B cell (primary cell): ENCODE results near the gene CFLAR.

ENCODE experiments used
- CTCF ChIP-seq: fragments of 200-600 bp; IDR thresholded peaks from one replicate; pipeline ENCODE4 v1.8.0; 2022; ENCODE audit warnings: antibody characterized with exemption, mild to moderate bottlenecking
- EZH2 ChIP-seq: IDR thresholded peaks from 2 replicates; pipeline ENCODE4 v1.6.1; 2012; ENCODE audit warnings: borderline replicate concordance, low read depth, mild to moderate bottlenecking, moderate library complexity, low read length; ENCODE audit not compliant: insufficient read depth, poor library complexity, severe bottlenecking

- TF ChIP-seq CTCF (no peak), EZH2 (no peak)
These were observed 79.4 kb downstream of the CFLAR start for GRCh38 chr2:201195331-201195730.
